K562 (cell line): ENCODE results near the gene JMJD1C.

Source experiments
- EP300 ChIP-seq: IDR thresholded peaks from 2 replicates; pipeline ENCODE4 v1.6.1; 2012; ENCODE audit warnings: low read length, improper control_type of control experiment
- ETV6 ChIP-seq, 3 experiments: fragments of 150-350 bp in 1 of 3; sonication (generic) in 1 of 3; formaldehyde crosslinking in 1 of 3; IDR thresholded peaks; 2 replicates each; pipeline versions ENCODE4 v1.6.1 to v1.8.0; 2014 to 2022; ENCODE audit warnings: borderline replicate concordance in 2 of 3, low read depth in 2 of 3, antibody characterized with exemption in 1 of 3, low read length in 1 of 3, mild to moderate bottlenecking in 1 of 3, missing genetic modification reagents in 1 of 3
- FOXK2 ChIP-seq, 2 experiments: fragments of 450-650 bp; IDR thresholded peaks in 1 of 2; conservative IDR thresholded peaks in 1 of 2; 2 replicates each; pipeline ENCODE4 v1.6.1; 2016; ENCODE audit warnings: low read depth in 2 of 2, mild to moderate bottlenecking in 1 of 2
- FOXP1 ChIP-seq: sonication (generic); formaldehyde crosslinking; IDR thresholded peaks from 2 replicates; pipeline ENCODE4 v1.8.0; 2022; ENCODE audit warnings: mild to moderate bottlenecking, missing genetic modification reagents
- JUN ChIP-seq, 2 experiments: sonication (generic) in 1 of 2; formaldehyde crosslinking in 1 of 2; IDR thresholded peaks; 2 replicates each; pipeline versions ENCODE4 v1.6.1 to v1.8.0; 2012 to 2022; ENCODE audit warnings: borderline replicate concordance in 2 of 2, mild to moderate bottlenecking in 2 of 2, improper control_type of control experiment in 1 of 2, low read depth in 1 of 2, low read length in 1 of 2, missing genetic modification reagents in 1 of 2
- KAT7 ChIP-seq: sonication (generic); formaldehyde crosslinking; IDR thresholded peaks from 2 replicates; pipeline ENCODE4 v1.8.0; 2022; ENCODE audit warnings: missing genetic modification reagents, mild to moderate bottlenecking, borderline replicate concordance
- MAZ ChIP-seq, 2 experiments: fragments of 450-650 bp in 1 of 2; sonication (generic) in 1 of 2; formaldehyde crosslinking; IDR thresholded peaks in 1 of 2; conservative IDR thresholded peaks in 1 of 2; 2 replicates each; pipeline versions ENCODE4 v1.4.0 to v1.5.0; 2020; ENCODE audit warnings: mild to moderate bottlenecking in 1 of 2, missing genetic modification reagents in 1 of 2
- POLR2AphosphoS5 ChIP-seq: IDR thresholded peaks from 2 replicates; pipeline ENCODE4 v1.6.1; 2011; ENCODE audit warnings: mild to moderate bottlenecking, low read depth, low read length, moderate library complexity; ENCODE audit not compliant: control insufficient read depth, insufficient read depth

DNA sequence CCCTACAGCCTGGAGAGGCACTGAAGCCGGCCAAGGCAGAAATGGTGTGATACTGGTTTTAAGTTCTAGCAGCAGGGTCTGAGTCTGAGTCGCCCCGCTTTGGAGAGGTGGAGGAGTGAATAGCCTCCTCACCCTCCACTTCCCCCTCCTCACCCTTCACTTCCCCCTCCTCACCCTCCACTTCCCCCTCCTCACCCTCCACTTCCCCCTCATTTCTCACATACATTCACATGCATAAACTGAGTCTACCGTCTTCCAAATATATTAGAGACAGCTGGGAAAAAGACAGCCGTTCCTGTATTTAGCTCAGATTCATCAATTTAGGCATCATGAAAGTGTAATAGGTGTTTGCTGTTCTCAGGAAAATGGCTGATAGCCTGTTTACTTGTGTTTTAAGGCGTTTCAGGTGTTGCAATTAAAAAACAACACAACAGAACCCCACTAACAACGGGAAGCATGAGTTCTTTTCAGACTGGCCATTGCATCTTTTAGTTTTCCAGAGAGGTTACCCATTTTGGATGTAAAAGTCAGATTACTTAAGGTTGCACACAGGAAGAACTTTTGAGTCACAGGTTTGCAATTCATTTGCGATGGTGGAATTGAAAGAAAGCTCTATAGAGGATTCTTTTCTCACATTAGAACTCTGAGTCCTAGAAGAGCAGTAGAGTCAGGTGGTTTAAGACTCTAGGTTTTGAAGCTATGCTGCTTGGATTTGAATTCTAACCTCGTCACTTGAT is 331.8 kb downstream of the JMJD1C start:
- TF ChIP-seq EP300 (no peak), JUN (IDR thresholded peaks at IDR 0.05; ENCODE audit: borderline replicate concordance, low read depth, low read length) (no peak), JUN (CRISPR knock-in tag; IDR thresholded peaks at IDR 0.05; ENCODE audit: borderline replicate concordance) (no peak), FOXK2 (conservative IDR thresholded peaks at IDR 0.05 in 1 of 2, IDR thresholded peaks at IDR 0.05 in 1 of 2; ENCODE audit: low read depth in 2 of 2) (no peak), FOXP1 (CRISPR knock-in tag) (no peak), KAT7 (CRISPR knock-in tag) (0 out of 2 replicates have a peak, but pooled peaks have one; percentile 9), ETV6 (IDR thresholded peaks at IDR 0.05; ENCODE audit: borderline replicate concordance in 1 of 2, low read depth in 2 of 2, low read length in 1 of 2) (no peak), ETV6 (CRISPR knock-in tag; IDR thresholded peaks at IDR 0.05; ENCODE audit: borderline replicate concordance) (no peak), MAZ (CRISPR knock-in tag; conservative IDR thresholded peaks at IDR 0.05 in 1 of 2, IDR thresholded peaks at IDR 0.05 in 1 of 2) (no peak), POLR2AphosphoS5 (no peak)
